ENCODE results near the gene RGS3. TPM values are rescaled to one million over a fixed set of nuclear protein-coding genes. Genes with fewer than 3 reads are reported as not detected.

RGS3 gene
- total RNA-seq, 1 donor = 77.4 TPM

DNA sequence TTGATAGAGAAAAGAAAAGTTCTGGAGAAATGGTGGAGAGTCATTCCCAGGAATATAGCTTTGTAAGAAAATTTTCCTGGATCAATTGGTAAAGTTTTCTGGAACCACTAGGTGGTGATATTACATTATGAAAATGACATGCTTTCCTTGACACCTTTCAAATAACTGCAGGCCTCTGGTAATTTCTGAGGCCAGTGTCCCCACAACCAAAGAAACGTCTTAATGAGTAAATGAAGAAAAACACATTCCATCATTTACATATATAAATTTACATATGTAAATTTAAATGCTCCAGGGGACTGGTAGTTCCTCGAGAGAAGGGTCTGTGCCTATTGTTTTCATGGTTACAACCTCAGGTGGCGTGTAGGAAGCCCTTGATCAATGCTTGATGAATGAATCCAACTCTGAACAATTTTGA, 17.2 kb upstream of the RGS3 start:
- Histone ChIP-seq H3K36me3 (ENCODE audit: insufficient read depth, low read length) (no peaks in the 10 kb centered on the region), H3K4me3 (ENCODE audit: insufficient read depth, low read length) (no peak overlapping the region), H3K27ac (ENCODE audit: low read depth, low read length) (no peak overlapping the region), H3K4me1 (ENCODE audit: insufficient read depth, low read length) (no peaks in the 10 kb centered on the region), H3K27me3 (ENCODE audit: insufficient read depth, low read length) (no peaks in the 10 kb centered on the region), H3K4me2 (ENCODE audit: insufficient read depth, low read length) (no peak overlapping the region), H3K79me2 (ENCODE audit: insufficient read depth, low read length) (no peaks in the 10 kb centered on the region), H4K20me1 (ENCODE audit: insufficient read depth, low read length) (no peaks in the 10 kb centered on the region), H3K9me3 (ENCODE audit: low read depth, low read length) (no peaks in the 10 kb centered on the region), H2AFZ (ENCODE audit: low read length) (no peak overlapping the region)
- TF ChIP-seq, protein P1, sequence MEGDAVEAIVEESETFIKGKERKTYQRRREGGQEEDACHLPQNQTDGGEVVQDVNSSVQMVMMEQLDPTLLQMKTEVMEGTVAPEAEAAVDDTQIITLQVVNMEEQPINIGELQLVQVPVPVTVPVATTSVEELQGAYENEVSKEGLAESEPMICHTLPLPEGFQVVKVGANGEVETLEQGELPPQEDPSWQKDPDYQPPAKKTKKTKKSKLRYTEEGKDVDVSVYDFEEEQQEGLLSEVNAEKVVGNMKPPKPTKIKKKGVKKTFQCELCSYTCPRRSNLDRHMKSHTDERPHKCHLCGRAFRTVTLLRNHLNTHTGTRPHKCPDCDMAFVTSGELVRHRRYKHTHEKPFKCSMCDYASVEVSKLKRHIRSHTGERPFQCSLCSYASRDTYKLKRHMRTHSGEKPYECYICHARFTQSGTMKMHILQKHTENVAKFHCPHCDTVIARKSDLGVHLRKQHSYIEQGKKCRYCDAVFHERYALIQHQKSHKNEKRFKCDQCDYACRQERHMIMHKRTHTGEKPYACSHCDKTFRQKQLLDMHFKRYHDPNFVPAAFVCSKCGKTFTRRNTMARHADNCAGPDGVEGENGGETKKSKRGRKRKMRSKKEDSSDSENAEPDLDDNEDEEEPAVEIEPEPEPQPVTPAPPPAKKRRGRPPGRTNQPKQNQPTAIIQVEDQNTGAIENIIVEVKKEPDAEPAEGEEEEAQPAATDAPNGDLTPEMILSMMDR (IDR thresholded peaks at IDR 0.05; ENCODE audit: extremely low read depth, low read depth, low read length) = peak; percentile 52
- DNase-seq (ENCODE audit: insufficient read length, low spot score, missing footprints) = peak; percentile 87

GRCh38 chr9:113449376-113449775, 14.2 kb upstream of the RGS3 start:
- DNase-seq (ENCODE audit: insufficient read length, low spot score, missing footprints) = no peak
- Histone ChIP-seq H3K4me2 (ENCODE audit: insufficient read depth, low read length) (no peak overlapping the region), H3K79me2 (ENCODE audit: insufficient read depth, low read length) (no peaks in the 10 kb centered on the region), H2AFZ (ENCODE audit: low read length) (no peak overlapping the region), H3K4me3 (ENCODE audit: insufficient read depth, low read length) (no peak overlapping the region), H3K9me3 (ENCODE audit: low read depth, low read length) (no peaks in the 10 kb centered on the region), H4K20me1 (ENCODE audit: insufficient read depth, low read length) (no peaks in the 10 kb centered on the region), H3K4me1 (ENCODE audit: insufficient read depth, low read length) (peaks cover 4% of the 10 kb centered on the region), H3K27me3 (ENCODE audit: insufficient read depth, low read length) (no peaks in the 10 kb centered on the region), H3K36me3 (ENCODE audit: insufficient read depth, low read length) (no peaks in the 10 kb centered on the region), H3K27ac (ENCODE audit: low read depth, low read length) (no peak overlapping the region)
- TF ChIP-seq, protein P1 (IDR thresholded peaks at IDR 0.05; ENCODE audit: extremely low read depth, low read depth, low read length) = no peak

DNA sequence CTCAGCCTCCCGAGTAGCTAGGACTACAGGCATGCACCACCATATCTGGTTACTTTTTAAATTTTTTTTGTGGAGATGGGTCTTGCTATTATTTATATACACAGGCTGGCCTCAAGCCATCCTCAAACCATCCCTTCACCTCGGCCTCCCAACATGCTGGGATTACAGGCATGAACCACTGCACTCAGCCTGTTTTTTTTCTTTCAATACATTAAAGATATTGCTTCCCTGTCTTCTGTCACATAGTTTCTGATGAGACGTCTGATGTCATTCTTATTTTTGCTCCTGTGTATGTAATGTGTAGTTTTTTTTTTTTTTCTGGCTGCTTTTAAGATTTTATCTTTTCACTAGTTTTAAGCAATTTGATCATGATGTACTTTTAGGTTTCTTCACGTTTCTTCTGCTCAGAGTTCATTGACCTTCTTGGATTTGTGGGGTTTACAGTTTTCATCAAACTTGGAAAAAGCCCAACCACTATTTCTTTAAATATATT, 11.4 kb upstream of the RGS3 start:
- H3K4me1 ChIP-seq (ENCODE audit: insufficient read depth, low read length) = peaks cover 28% of the 10 kb centered on the region
- H3K36me3 ChIP-seq (ENCODE audit: insufficient read depth, low read length) = no peaks in the 10 kb centered on the region
- no peaks in the 10 kb centered on the region for H3K9me3 ChIP-seq (ENCODE audit: low read depth, low read length)
- no peaks in the 10 kb centered on the region for H4K20me1 ChIP-seq (ENCODE audit: insufficient read depth, low read length)
- no peak overlapping the region for H3K4me2 ChIP-seq (ENCODE audit: insufficient read depth, low read length)
- H3K79me2 ChIP-seq (ENCODE audit: insufficient read depth, low read length) = no peaks in the 10 kb centered on the region
- H2AFZ ChIP-seq (ENCODE audit: low read length) = no peak overlapping the region
- H3K27me3 ChIP-seq (ENCODE audit: insufficient read depth, low read length) = no peaks in the 10 kb centered on the region
- no peak overlapping the region for H3K4me3 ChIP-seq (ENCODE audit: insufficient read depth, low read length)
- TF ChIP-seq, protein P1 (IDR thresholded peaks at IDR 0.05; ENCODE audit: extremely low read depth, low read depth, low read length) = no peak
- no peak overlapping the region for H3K27ac ChIP-seq (ENCODE audit: low read depth, low read length)
- DNase-seq (ENCODE audit: insufficient read length, low spot score, missing footprints) = no peak

DNA sequence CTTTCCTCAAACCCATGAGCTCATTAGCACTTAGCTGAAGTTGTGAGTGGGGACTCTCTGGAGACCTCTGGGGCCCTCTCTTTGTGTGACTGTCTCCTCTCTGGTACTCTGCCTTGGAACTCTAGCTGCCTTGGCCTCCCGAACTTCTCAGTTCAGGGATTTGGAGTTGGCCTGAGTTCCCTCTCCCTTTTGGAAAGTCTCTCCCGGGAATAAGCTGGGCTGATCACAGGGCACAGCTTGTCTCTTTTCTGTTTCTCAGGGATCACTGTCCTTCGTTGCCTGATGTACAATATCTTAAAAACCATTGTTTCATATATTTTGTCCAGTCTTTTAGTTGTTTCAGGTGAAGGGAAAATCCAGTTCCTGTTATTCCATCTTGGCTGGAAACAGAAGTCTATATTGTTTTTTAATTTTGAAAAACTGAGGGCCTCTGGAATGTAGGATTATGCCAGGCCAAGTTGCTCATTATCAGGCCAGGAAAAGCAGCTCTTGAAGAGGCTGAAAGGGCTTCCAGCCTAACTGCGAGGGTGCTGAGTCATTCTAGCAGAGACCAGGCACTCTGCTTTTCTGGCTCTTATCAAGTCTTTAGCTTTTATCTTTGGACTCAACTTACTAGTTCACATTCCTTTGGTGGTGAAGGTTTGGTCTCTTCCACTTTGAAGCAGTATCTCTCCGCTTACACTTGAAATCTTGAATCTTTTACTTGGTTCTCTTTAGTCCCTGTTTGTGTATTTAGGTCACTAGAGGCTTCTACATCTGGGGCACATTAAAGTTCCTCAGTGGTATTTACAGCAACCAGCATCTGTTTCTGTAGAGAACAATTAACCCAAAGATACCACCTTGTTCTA, 8.4 kb upstream of the RGS3 start:
- TF ChIP-seq, protein P1 (IDR thresholded peaks at IDR 0.05; ENCODE audit: extremely low read depth, low read depth, low read length) = no peak
- H3K4me3 ChIP-seq (ENCODE audit: insufficient read depth, low read length) = no peak overlapping the region
- peak overlapping the region; percentile 83 for H2AFZ ChIP-seq (ENCODE audit: low read length)

More for the DNA sequence above, 8.4 kb upstream of the RGS3 start:
- Histone ChIP-seq H3K9me3 (ENCODE audit: low read depth, low read length) (no peaks in the 10 kb centered on the region), H3K36me3 (ENCODE audit: insufficient read depth, low read length) (no peaks in the 10 kb centered on the region), H3K27me3 (ENCODE audit: insufficient read depth, low read length) (no peaks in the 10 kb centered on the region), H3K4me1 (ENCODE audit: insufficient read depth, low read length) (peaks cover 28% of the 10 kb centered on the region), H3K27ac (ENCODE audit: low read depth, low read length) (peak overlapping the region; percentile 88), H3K4me2 (ENCODE audit: insufficient read depth, low read length) (peak overlapping the region; percentile 17), H4K20me1 (ENCODE audit: insufficient read depth, low read length) (no peaks in the 10 kb centered on the region), H3K79me2 (ENCODE audit: insufficient read depth, low read length) (no peaks in the 10 kb centered on the region)
- peak; percentile 80 for DNase-seq (ENCODE audit: insufficient read length, low spot score, missing footprints)

Measured in osteoblast (primary cell).